HG03097 (cell line): ENCODE data around the gene SCN5A.

Experiments used
- ATAC-seq: cut with Tn5 transposase; IDR thresholded peaks from one replicate; pipeline ENCODE4 v1.9.1; 2021; ENCODE audit not compliant: unreplicated experiment, low FRiP score

The SCN5A gene

GRCh38 chr3:38603731-38604131 lies 45.8 kb downstream of the SCN5A start:
- ATAC-seq, result no peak

GRCh38 chr3:38602576-38603250 lies 46.8 kb downstream of the SCN5A start:
- ATAC-seq, result no peak

DNA sequence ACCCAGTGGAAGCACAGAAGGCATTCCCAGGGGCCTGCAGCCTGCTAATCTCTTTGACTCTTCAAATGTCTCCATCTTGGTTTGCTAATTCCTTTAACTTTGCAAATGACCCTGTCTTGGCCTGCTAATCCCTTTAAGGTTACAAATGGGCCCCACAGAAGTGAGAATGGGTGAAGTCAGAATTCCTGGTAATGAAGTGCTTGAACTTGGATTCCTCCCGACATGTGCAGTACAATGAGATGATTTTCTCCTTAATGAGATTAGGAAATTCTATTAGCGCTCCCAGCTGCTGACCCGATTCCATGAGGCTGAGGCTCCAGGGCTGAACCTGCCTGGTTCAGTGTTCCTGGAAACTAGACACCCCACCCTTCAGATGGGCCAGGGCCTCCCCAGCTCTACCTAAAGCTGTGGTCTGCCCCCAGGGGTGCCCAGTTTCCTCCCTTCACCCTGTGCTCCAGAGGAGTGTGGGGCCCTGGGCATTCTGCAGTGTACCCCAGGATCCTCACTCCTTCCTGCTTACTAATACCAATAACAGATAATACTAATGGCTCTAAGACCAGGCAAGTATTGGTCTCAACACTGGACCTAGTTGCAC lies 47.4 kb downstream of the SCN5A start:
- no peak for ATAC-seq

- ATAC-seq, result no peak
These were observed 48.9 kb downstream of the SCN5A start for GRCh38 chr3:38600551-38600950.

GRCh38 chr3:38599886-38600285 lies 49.6 kb downstream of the SCN5A start:
- ATAC-seq, result no peak

DNA sequence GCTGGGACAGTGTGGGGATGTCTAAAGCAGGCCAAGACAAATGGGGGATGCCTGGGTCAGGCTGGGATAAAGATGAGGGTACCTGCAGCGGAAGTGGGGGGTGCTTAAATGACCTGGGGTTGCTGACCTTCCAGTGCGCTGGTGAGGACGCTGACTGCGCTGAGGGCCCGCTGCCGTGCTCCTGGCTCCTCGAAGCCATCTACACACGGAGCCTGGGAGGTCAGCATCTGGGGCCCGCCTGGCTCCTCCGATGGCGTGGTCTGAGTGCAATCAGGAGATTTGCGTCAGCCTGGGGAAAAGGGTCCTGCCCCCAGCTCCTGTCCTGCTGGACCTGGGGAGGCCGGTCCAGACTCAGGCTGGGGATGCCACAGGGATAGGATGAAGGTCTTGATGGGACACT lies 50.7 kb downstream of the SCN5A start:
- no peak for ATAC-seq

GRCh38 chr3:38597502-38598060 lies 51.9 kb downstream of the SCN5A start:
- ATAC-seq, result no peak

DNA sequence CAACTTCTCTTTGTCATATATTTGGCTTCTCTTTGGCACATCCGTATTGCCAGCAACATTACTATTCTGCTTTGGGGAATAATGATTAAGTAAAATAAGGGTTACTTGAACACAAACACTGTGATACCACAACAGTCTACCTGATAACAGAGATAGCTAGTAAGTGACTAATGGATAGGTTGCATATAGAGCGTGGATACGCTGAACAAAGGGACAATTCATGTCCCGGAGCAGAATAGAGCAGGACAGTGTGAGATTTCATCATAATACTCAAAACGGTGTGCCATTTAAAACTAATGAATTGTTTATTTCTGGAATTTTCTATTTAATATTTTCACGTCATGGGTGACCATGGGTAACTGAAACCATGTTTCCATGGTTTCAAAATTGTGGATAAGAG lies 54.1 kb downstream of the SCN5A start:
- ATAC-seq, result no peak

DNA sequence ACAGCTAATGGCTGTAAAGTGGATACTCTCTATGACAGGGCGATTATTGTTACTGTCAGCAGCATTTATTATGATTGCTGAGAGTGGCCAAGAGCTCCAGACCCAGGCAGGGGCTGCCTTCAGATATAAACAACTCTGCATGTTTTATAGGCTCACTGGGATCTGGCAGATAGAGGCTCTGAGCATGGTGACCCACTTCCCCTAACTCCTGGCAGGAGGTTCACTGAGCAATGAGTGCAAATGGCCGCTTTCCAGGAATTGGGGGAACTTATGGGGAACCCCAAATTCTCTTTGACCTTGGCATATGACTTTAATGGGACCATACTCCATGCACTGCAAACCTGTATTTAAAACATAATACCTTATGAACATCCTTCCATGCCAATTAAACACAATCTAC lies 59.0 kb downstream of the SCN5A start:
- ATAC-seq, result no peak

DNA sequence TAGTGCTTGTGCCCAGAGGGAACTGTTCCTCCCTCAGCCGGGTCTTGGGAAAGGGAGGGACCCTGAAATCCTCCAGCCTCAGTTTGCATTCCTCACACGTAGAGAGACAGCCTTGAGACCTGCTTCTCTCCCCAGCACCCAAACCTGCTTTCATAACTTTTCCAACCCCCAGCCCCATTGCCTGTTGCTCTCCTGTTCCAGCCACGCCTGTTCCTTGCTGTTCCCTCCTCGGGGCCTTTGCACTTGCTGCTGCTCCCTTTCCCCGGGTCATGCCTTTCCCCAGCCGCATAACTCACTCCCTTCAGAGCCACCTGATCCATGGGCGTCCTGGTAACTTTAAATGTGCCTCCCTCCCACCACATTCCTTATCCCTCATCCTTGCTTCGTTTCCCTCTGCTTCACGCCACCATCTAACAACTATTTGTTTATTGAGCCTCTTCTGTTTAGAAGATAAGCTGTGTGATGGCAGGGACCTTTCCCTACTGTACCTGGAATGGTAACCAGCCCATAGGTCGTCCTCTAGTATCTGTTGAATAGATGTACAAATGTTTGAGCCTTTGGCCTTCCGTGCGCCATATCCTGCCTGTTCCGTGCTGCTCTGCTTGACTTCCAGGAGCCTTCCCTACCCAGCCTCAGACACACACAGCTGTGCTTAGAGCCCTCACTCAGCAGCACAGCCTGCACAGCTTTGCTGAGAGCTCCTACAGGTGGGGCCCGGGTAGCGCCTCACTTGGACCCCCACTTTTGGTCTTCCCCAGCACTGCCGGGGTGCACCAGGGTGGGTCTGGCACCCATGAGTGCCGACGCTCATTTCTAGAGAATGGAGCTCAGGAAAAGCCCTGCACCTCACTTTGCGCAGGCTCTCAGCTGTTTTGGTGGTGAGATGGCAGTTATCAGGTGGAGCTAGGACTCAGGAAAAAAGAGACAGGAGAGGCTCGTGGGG lies 60.2 kb downstream of the SCN5A start:
- no peak for ATAC-seq

DNA sequence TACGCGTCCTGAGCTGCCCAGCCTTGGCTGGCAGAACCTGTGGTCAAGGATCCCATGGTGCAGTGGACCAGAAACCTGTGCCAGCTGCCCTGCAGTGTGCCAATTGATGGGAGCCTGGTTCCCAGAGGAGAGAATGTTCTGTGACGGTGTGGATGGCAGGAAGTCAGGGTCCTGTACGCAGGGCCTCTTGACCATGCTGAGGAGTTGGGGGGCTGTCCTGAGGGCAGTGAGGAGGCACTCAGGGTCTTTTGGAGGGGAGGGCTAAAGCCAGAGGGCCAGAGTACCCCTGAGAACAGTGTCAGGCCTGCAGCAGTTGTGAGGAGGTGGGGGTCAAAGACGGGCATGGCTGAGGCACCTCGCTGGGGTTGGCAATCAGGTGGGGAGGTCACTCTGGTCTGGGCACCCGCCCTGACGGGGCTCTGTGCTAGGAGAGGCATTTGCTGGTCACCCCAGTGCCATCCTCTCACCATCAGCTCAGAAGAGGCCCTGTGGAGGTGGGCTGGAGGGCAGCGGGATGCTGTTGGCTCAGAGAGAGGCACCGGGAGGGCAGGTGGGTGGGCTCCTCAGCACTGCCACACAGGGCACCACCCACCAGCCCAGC lies 61.0 kb downstream of the SCN5A start:
- ATAC-seq, result no peak

- ATAC-seq, result no peak
These were observed 61.8 kb downstream of the SCN5A start for GRCh38 chr3:38587548-38588131.

DNA sequence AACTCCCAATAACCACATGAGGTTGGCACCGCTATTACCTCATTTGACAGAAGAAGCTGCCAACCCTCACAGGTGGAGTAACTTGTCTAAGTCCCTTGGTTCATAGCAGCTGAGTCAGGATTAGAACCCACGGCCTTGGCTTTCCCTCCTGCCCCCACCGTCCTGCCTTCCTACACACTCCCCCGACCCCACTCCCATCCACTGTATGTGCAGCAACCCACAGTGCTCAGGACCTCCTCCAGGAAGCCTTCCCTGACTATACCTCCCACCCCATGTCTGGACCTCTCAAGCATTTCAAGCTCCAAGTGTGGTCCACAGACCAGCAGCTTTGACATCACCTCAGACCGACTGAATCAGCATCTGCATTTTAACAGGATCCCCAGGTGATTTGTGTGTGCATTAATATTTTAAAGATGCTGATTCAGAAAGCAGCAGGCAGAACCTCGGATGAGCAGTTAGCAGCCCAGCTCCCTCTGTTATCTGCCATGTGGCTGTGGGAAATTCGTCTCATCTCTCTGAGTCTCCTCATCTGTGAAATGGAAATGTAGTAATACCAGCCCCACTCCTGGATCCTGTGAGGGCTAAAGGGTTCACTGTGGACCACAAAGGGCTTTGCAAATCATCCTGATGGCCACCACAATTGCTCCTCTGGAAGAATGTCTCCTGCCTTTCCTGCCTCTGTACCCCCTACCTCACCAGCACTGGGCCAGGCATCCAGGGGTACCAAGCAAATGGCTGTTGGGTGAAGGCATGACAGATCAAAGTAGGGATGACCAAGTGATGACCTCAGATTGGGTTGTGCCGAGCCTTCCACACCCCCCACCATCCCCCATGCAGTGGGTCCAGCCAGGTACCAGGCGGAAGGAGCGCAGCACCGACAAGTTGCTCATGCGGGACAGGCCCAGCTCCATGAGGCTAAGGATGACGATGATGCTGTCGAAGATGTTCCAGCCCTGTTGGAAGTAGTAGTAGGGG lies 62.7 kb downstream of the SCN5A start:
- ATAC-seq, result no peak

GRCh38 chr3:38585791-38586420 lies 63.6 kb downstream of the SCN5A start:
- no peak for ATAC-seq

- no peak for ATAC-seq
These were observed 65.8 kb downstream of the SCN5A start for GRCh38 chr3:38583688-38584087.

- no peak for ATAC-seq
These were observed 66.4 kb downstream of the SCN5A start for GRCh38 chr3:38582941-38583645.

GRCh38 chr3:38582316-38582715 lies 67.2 kb downstream of the SCN5A start:
- no peak for ATAC-seq

DNA sequence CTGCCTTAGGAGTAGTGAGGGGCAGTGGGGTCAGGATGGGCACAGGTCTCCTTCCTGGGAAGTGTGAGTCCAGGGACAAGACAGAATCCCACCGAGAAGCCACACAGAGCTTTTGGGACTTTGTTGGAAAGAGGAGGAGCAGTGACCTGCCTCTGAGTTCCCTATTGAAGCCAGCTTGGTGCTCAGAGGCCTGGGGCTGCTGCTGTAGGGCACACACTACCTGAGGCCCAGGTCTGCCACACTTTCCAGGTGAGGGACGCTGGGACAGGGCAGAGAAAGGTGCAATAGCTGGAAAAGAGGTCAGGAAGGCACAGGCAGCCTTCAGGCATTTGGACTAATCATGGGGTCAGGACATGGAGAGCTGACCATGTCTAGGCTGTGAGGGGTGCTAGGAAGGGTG lies 67.7 kb downstream of the SCN5A start:
- no peak for ATAC-seq
